Stomach (tissue), 4 donors: ENCODE results near the gene MYCBPAP.

Experiments used
- CTCF ChIP-seq, 7 experiments: fragments of 450-650 bp in 4 of 7; fragments of 200-600 bp in 3 of 7; sonication (generic) in 3 of 7; IDR thresholded peaks; one replicate each; pipeline ENCODE4 v1.5.1; 2016 to 2019; ENCODE audit warnings: antibody characterized with exemption in 7 of 7, control low read depth in 2 of 7, mild to moderate bottlenecking in 1 of 7
- EP300 ChIP-seq: sonication (generic); formaldehyde crosslinking; IDR thresholded peaks from one replicate; pipeline ENCODE4 v1.6.1; 2017; ENCODE audit warnings: antibody characterized with exemption
- POLR2A ChIP-seq, 4 donors: fragments of 450-650 bp; IDR thresholded peaks; one replicate each; pipeline ENCODE4 v1.6.1; 2016; ENCODE audit warnings: antibody characterized with exemption in 4 of 4, control low read depth in 2 of 4, mild to moderate bottlenecking in 1 of 4, moderate library complexity in 1 of 4
- POLR2AphosphoS5 ChIP-seq, 3 donors: sonication (generic); formaldehyde crosslinking; IDR thresholded peaks; one replicate each; pipeline ENCODE4 v1.6.1; 2016; ENCODE audit warnings: antibody characterized with exemption in 3 of 3

GRCh38 chr17:50523208-50523607 is 15.0 kb downstream of the MYCBPAP start:
- TF ChIP-seq POLR2AphosphoS5 (IDR thresholded peaks at IDR 0.05): no peak
- TF ChIP-seq CTCF (IDR thresholded peaks at IDR 0.05): no peak
- TF ChIP-seq EP300: no peak
- no peak for TF ChIP-seq POLR2A (IDR thresholded peaks at IDR 0.05)
